Breast epithelium (tissue), 3 donors: Measurements from ENCODE around the gene RBM39.

Experiments used
- CTCF ChIP-seq, 3 donors: fragments of 450-650 bp; IDR thresholded peaks; one replicate each; pipeline ENCODE4 v1.5.1; 2016 to 2017; ENCODE audit warnings: antibody characterized with exemption in 3 of 3, mild to moderate bottlenecking in 3 of 3, moderate library complexity in 3 of 3
- POLR2A ChIP-seq: fragments of 450-650 bp; IDR thresholded peaks from one replicate; pipeline ENCODE4 v1.6.1; 2016; ENCODE audit warnings: antibody characterized with exemption, mild to moderate bottlenecking, moderate library complexity
- POLR2AphosphoS5 ChIP-seq, 3 donors: sonication (generic); formaldehyde crosslinking; IDR thresholded peaks; one replicate each; pipeline ENCODE4 v1.6.1; 2017; ENCODE audit warnings: antibody characterized with exemption in 3 of 3

DNA sequence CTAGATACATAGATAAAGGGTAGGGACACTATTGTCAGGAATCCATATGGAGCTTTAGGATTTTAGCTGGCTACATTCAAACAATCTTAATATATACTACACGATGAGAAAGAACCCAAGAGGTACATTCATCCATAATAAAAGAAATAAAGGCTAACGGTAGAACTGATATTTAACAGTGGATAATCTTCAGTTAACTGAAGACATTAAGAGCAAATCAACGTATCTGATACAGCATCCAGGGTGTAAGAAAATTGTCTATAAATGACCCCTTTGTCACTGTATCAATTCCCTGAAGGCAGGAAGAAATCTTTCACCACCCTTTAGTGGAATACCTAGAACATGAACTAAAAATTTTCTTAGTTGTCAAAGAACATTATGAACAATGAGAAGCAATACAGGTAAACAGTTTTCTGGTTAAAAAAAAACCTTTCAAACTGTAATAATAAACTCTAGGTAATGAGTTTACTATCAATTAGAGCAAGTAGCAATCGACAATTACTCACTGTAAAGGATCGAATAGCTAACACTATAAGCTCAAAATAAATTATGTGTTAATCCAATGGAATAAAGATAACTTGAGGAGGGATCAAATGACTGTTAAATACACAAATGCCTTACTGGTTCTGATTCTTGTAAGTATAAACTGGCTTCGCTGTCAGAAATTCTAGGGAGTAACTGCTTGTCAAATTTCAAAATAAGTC, 31.0 kb downstream of the RBM39 start:
- TF ChIP-seq CTCF (IDR thresholded peaks at IDR 0.05), result no peak
- no peak for TF ChIP-seq POLR2A
- no peak for TF ChIP-seq POLR2AphosphoS5 (IDR thresholded peaks at IDR 0.05)
